GM13976 (cell line): ENCODE measurements around the gene KIFAP3.

Experiments used
- DNase-seq: peaks from one replicate; pipeline ENCODE4 v3.0.0; 2012; ENCODE audit warnings: low spot score
- CTCF ChIP-seq: IDR thresholded peaks from 2 replicates; pipeline ENCODE4 v1.5.1; 2012; ENCODE audit warnings: borderline replicate concordance, mild to moderate bottlenecking; ENCODE audit not compliant: insufficient read depth; ENCODE audit errors: extremely low read depth, missing control alignments, control extremely low read depth
- in situ Hi-C: fragments of 300-500 bp; cut with MboI; formaldehyde crosslinking; loops from one replicate; pipeline ENCODE4 v1.12.0; 2022; ENCODE audit warnings: low sequenced_read_pairs, mixed read lengths, inconsistent platforms; ENCODE audit not compliant: unreplicated experiment

The KIFAP3 gene

GRCh38 chr1:169989246-169989645, 85.2 kb downstream of the KIFAP3 start:
- no peak for DNase-seq
- in situ Hi-C loops = no loop called here
- no peak for TF ChIP-seq CTCF

GRCh38 chr1:169985757-169986156, 88.7 kb downstream of the KIFAP3 start:
- no peak for DNase-seq
- no peak for TF ChIP-seq CTCF
- in situ Hi-C loops = no loop called here

- no peak for TF ChIP-seq CTCF
- no peak for DNase-seq
- in situ Hi-C loops = no loop called here
Measured at GRCh38 chr1:169974067-169974466, 100.4 kb downstream of the KIFAP3 start.

GRCh38 chr1:169970114-169970513, 104.4 kb downstream of the KIFAP3 start:
- no peak for DNase-seq
- no peak for TF ChIP-seq CTCF
- in situ Hi-C loops = no loop called here

GRCh38 chr1:169968174-169968573, 106.3 kb downstream of the KIFAP3 start:
- DNase-seq = no peak
- no peak for TF ChIP-seq CTCF

GRCh38 chr1:169964206-169964605, 110.3 kb downstream of the KIFAP3 start:
- no peak for DNase-seq
- TF ChIP-seq CTCF = no peak
- in situ Hi-C loops = no loop called here

More at GRCh38 chr1:169968174-169968573, 106.3 kb downstream of the KIFAP3 start:
- in situ Hi-C loops = no loop called here

- no peak for TF ChIP-seq CTCF
- in situ Hi-C loops = no loop called here
- no peak for DNase-seq
Measured at GRCh38 chr1:169959686-169960085, 114.8 kb downstream of the KIFAP3 start.
